Central memory CD8-positive, alpha-beta T cell (primary cell): ENCODE results near the gene COL9A3.

Experiments
- ATAC-seq: fragments of 150-1000 bp; cut with Tn5 transposase; replicated peaks from 2 replicates; pipeline ENCODE4 v1.10.0; 2022; ENCODE audit warnings: mild to moderate bottlenecking, moderate FRiP score, moderate number of reproducible peaks; ENCODE audit not compliant: poor library complexity, severe bottlenecking; ENCODE audit errors: extremely low read depth
- DNase-seq, 2 donors: peaks; one replicate each; pipeline ENCODE4 v3.0.0; 2021; ENCODE audit warnings: low spot score in 2 of 2
- H3K27ac Mint-ChIP-seq: one replicate; pipeline ENCODE4 v1.8.0; 2022; ENCODE audit warnings: low read depth, mild to moderate bottlenecking, moderate library complexity, mixed read lengths
- H3K27me3 Mint-ChIP-seq: one replicate; pipeline ENCODE4 v1.8.0; 2022; ENCODE audit warnings: mixed read lengths
- H3K36me3 Mint-ChIP-seq: one replicate; pipeline ENCODE4 v1.8.0; 2022; ENCODE audit warnings: mild to moderate bottlenecking, moderate library complexity, mixed read lengths; ENCODE audit not compliant: insufficient read depth
- H3K4me1 Mint-ChIP-seq: one replicate; pipeline ENCODE4 v1.8.0; 2022; ENCODE audit warnings: mixed read lengths
- H3K4me3 Mint-ChIP-seq: one replicate; pipeline ENCODE4 v1.8.0; 2022; ENCODE audit warnings: mild to moderate bottlenecking, moderate library complexity, mixed read lengths
- H3K9me3 Mint-ChIP-seq: one replicate; pipeline ENCODE4 v1.8.0; 2022; ENCODE audit warnings: mixed read lengths

COL9A3 gene

GRCh38 chr20:62886709-62887058, 69.8 kb downstream of the COL9A3 start:
- H3K27me3 Mint-ChIP-seq = no peaks in the 10 kb centered on the region
- no peaks in the 10 kb centered on the region for H3K9me3 Mint-ChIP-seq
- H3K4me3 Mint-ChIP-seq = no peak overlapping the region

GRCh38 chr20:62887152-62887859, 70.5 kb downstream of the COL9A3 start:
- DNase-seq (peak in 1 of 2 donors; percentile 38), ATAC-seq (peak; percentile 80)
- Mint-ChIP-seq H3K36me3 (peaks cover 39% of the 10 kb centered on the region), H3K4me1 (peaks cover 6% of the 10 kb centered on the region), H3K27ac (no peak overlapping the region), H3K4me3 (no peak overlapping the region), H3K27me3 (no peaks in the 10 kb centered on the region), H3K9me3 (no peaks in the 10 kb centered on the region)

More at GRCh38 chr20:62886709-62887058, 69.8 kb downstream of the COL9A3 start:
- Mint-ChIP-seq H3K4me1 (peaks cover 6% of the 10 kb centered on the region), H3K36me3 (peaks cover 38% of the 10 kb centered on the region), H3K27ac (no peak overlapping the region)
- DNase-seq = no peak
- no peak for ATAC-seq

- H3K36me3 Mint-ChIP-seq = peaks cover 45% of the 10 kb centered on the region
- H3K4me3 Mint-ChIP-seq = no peak overlapping the region
- ATAC-seq (no peak), DNase-seq (no peak)
- H3K27ac Mint-ChIP-seq = no peak overlapping the region
- H3K4me1 Mint-ChIP-seq = peaks cover 6% of the 10 kb centered on the region
- H3K27me3 Mint-ChIP-seq = no peaks in the 10 kb centered on the region
- no peaks in the 10 kb centered on the region for H3K9me3 Mint-ChIP-seq
These were observed 71.0 kb downstream of the COL9A3 start for GRCh38 chr20:62887860-62888239.

- Mint-ChIP-seq H3K4me1 (peaks cover 6% of the 10 kb centered on the region), H3K4me3 (no peak overlapping the region), H3K36me3 (peaks cover 50% of the 10 kb centered on the region), H3K9me3 (no peaks in the 10 kb centered on the region), H3K27ac (no peak overlapping the region), H3K27me3 (no peaks in the 10 kb centered on the region)
- ATAC-seq (no peak), DNase-seq (no peak)
These were observed 71.6 kb downstream of the COL9A3 start for GRCh38 chr20:62888406-62888805.

- peaks cover 6% of the 10 kb centered on the region for H3K4me1 Mint-ChIP-seq
- H3K9me3 Mint-ChIP-seq = no peaks in the 10 kb centered on the region
- H3K27me3 Mint-ChIP-seq = no peaks in the 10 kb centered on the region
- H3K4me3 Mint-ChIP-seq = no peak overlapping the region
- DNase-seq = no peak
- H3K27ac Mint-ChIP-seq = no peak overlapping the region
- H3K36me3 Mint-ChIP-seq = peaks cover 55% of the 10 kb centered on the region
- no peak for ATAC-seq
These were observed 72.1 kb downstream of the COL9A3 start for GRCh38 chr20:62888910-62889309.

- ATAC-seq = no peak
- Mint-ChIP-seq H3K36me3 (peaks cover 60% of the 10 kb centered on the region), H3K9me3 (no peaks in the 10 kb centered on the region), H3K4me3 (no peak overlapping the region), H3K4me1 (peaks cover 6% of the 10 kb centered on the region), H3K27me3 (no peaks in the 10 kb centered on the region), H3K27ac (no peak overlapping the region)
- DNase-seq = no peak
These were observed 72.6 kb downstream of the COL9A3 start for GRCh38 chr20:62889411-62889810.

- Mint-ChIP-seq H3K27me3 (no peaks in the 10 kb centered on the region), H3K27ac (no peak overlapping the region), H3K9me3 (no peaks in the 10 kb centered on the region), H3K4me1 (peaks cover 6% of the 10 kb centered on the region), H3K4me3 (no peak overlapping the region), H3K36me3 (peaks cover 65% of the 10 kb centered on the region)
- DNase-seq (no peak), ATAC-seq (no peak)
These were observed 73.0 kb downstream of the COL9A3 start for GRCh38 chr20:62889871-62890270.

GRCh38 chr20:62890444-62890843, 73.6 kb downstream of the COL9A3 start:
- peaks cover 69% of the 10 kb centered on the region for H3K36me3 Mint-ChIP-seq
- H3K4me1 Mint-ChIP-seq = peaks cover 6% of the 10 kb centered on the region
- H3K27me3 Mint-ChIP-seq = no peaks in the 10 kb centered on the region
- H3K4me3 Mint-ChIP-seq = no peak overlapping the region
- no peak for ATAC-seq
- no peak for DNase-seq
- H3K27ac Mint-ChIP-seq = no peak overlapping the region
- no peaks in the 10 kb centered on the region for H3K9me3 Mint-ChIP-seq
